Memory B cell (primary cell): Measurements from ENCODE around the gene IPPK.

Experiments used
- ATAC-seq: fragments of 150-1000 bp; cut with Tn5 transposase; 2 replicates; pipeline ENCODE4 v1.10.0; 2021; ENCODE audit warnings: low read depth, mild to moderate bottlenecking, moderate library complexity
- DNase-seq, 2 donors: peaks; one replicate each; pipeline ENCODE4 v3.0.0; 2022; ENCODE audit warnings: low spot score in 2 of 2
- H3K27ac Mint-ChIP-seq: one replicate; pipeline ENCODE4 v1.8.0; 2022; ENCODE audit warnings: mild to moderate bottlenecking, moderate library complexity, mixed read lengths
- H3K27me3 Mint-ChIP-seq: one replicate; pipeline ENCODE4 v1.8.0; 2022; ENCODE audit warnings: mixed read lengths
- H3K36me3 Mint-ChIP-seq: one replicate; pipeline ENCODE4 v1.8.0; 2022; ENCODE audit warnings: mild to moderate bottlenecking, mixed read lengths
- H3K4me1 Mint-ChIP-seq: one replicate; pipeline ENCODE4 v1.8.0; 2022; ENCODE audit warnings: mixed read lengths
- H3K4me3 Mint-ChIP-seq: one replicate; pipeline ENCODE4 v1.8.0; 2022; ENCODE audit warnings: mild to moderate bottlenecking, moderate library complexity, mixed read lengths
- H3K9me3 Mint-ChIP-seq: one replicate; pipeline ENCODE4 v1.8.0; 2022; ENCODE audit warnings: mixed read lengths

IPPK gene

GRCh38 chr9:92642041-92642451, 27.9 kb downstream of the IPPK start:
- DNase-seq = no peak
- no peak overlapping the region for H3K27ac Mint-ChIP-seq
- peaks cover 43% of the 10 kb centered on the region for H3K36me3 Mint-ChIP-seq
- H3K4me1 Mint-ChIP-seq = no peaks in the 10 kb centered on the region
- no peak for ATAC-seq
- H3K9me3 Mint-ChIP-seq = peaks cover 6% of the 10 kb centered on the region
- no peaks in the 10 kb centered on the region for H3K27me3 Mint-ChIP-seq
- no peak overlapping the region for H3K4me3 Mint-ChIP-seq

GRCh38 chr9:92641092-92641809, 28.7 kb downstream of the IPPK start:
- no peaks in the 10 kb centered on the region for H3K27me3 Mint-ChIP-seq
- H3K36me3 Mint-ChIP-seq = peaks cover 38% of the 10 kb centered on the region
- no peak overlapping the region for H3K4me3 Mint-ChIP-seq
- H3K9me3 Mint-ChIP-seq = peaks cover 5% of the 10 kb centered on the region
- no peak for ATAC-seq
- H3K27ac Mint-ChIP-seq = no peak overlapping the region
- H3K4me1 Mint-ChIP-seq = no peaks in the 10 kb centered on the region
- DNase-seq = no peak

GRCh38 chr9:92640398-92641091, 29.4 kb downstream of the IPPK start:
- Mint-ChIP-seq H3K27me3 (no peaks in the 10 kb centered on the region), H3K27ac (no peak overlapping the region), H3K4me1 (no peaks in the 10 kb centered on the region), H3K4me3 (no peak overlapping the region), H3K9me3 (peaks cover 2% of the 10 kb centered on the region), H3K36me3 (peaks cover 32% of the 10 kb centered on the region)
- DNase-seq = no peak
- no peak for ATAC-seq

- Mint-ChIP-seq H3K27ac (no peak overlapping the region), H3K4me3 (no peak overlapping the region), H3K27me3 (no peaks in the 10 kb centered on the region), H3K36me3 (peaks cover 26% of the 10 kb centered on the region), H3K4me1 (no peaks in the 10 kb centered on the region), H3K9me3 (no peaks in the 10 kb centered on the region)
- no peak for DNase-seq
- no peak for ATAC-seq
These were observed 30.1 kb downstream of the IPPK start for GRCh38 chr9:92639791-92640271.

GRCh38 chr9:92639124-92639523, 30.8 kb downstream of the IPPK start:
- DNase-seq (no peak), ATAC-seq (no peak)
- H3K27ac Mint-ChIP-seq = no peak overlapping the region
- H3K36me3 Mint-ChIP-seq = peaks cover 25% of the 10 kb centered on the region
- no peak overlapping the region for H3K4me3 Mint-ChIP-seq
- no peaks in the 10 kb centered on the region for H3K4me1 Mint-ChIP-seq
- H3K9me3 Mint-ChIP-seq = no peaks in the 10 kb centered on the region
- H3K27me3 Mint-ChIP-seq = no peaks in the 10 kb centered on the region

GRCh38 chr9:92638621-92639101, 31.3 kb downstream of the IPPK start:
- no peak for DNase-seq
- H3K4me3 Mint-ChIP-seq = no peak overlapping the region
- H3K9me3 Mint-ChIP-seq = no peaks in the 10 kb centered on the region
- ATAC-seq = no peak
- no peaks in the 10 kb centered on the region for H3K27me3 Mint-ChIP-seq
- H3K36me3 Mint-ChIP-seq = peaks cover 22% of the 10 kb centered on the region
- no peaks in the 10 kb centered on the region for H3K4me1 Mint-ChIP-seq
- H3K27ac Mint-ChIP-seq = no peak overlapping the region

GRCh38 chr9:92637886-92638620, 31.9 kb downstream of the IPPK start:
- Mint-ChIP-seq H3K27me3 (no peaks in the 10 kb centered on the region), H3K4me1 (no peaks in the 10 kb centered on the region), H3K27ac (no peak overlapping the region), H3K4me3 (no peak overlapping the region), H3K9me3 (no peaks in the 10 kb centered on the region), H3K36me3 (peaks cover 22% of the 10 kb centered on the region)
- DNase-seq = no peak
- no peak for ATAC-seq

- Mint-ChIP-seq H3K9me3 (no peaks in the 10 kb centered on the region), H3K4me1 (no peaks in the 10 kb centered on the region), H3K4me3 (no peak overlapping the region), H3K36me3 (peaks cover 25% of the 10 kb centered on the region), H3K27ac (no peak overlapping the region), H3K27me3 (no peaks in the 10 kb centered on the region)
- DNase-seq = no peak
- no peak for ATAC-seq
These were observed 32.6 kb downstream of the IPPK start for GRCh38 chr9:92637326-92637725.

GRCh38 chr9:92636627-92637026, 33.3 kb downstream of the IPPK start:
- Mint-ChIP-seq H3K9me3 (no peaks in the 10 kb centered on the region), H3K27me3 (no peaks in the 10 kb centered on the region), H3K4me1 (no peaks in the 10 kb centered on the region), H3K36me3 (peaks cover 26% of the 10 kb centered on the region), H3K4me3 (no peak overlapping the region), H3K27ac (no peak overlapping the region)
- ATAC-seq = no peak
- DNase-seq = no peak

GRCh38 chr9:92635760-92636159, 34.2 kb downstream of the IPPK start:
- Mint-ChIP-seq H3K4me1 (no peaks in the 10 kb centered on the region), H3K27ac (no peak overlapping the region), H3K36me3 (peaks cover 20% of the 10 kb centered on the region), H3K9me3 (no peaks in the 10 kb centered on the region), H3K4me3 (no peak overlapping the region), H3K27me3 (no peaks in the 10 kb centered on the region)
- ATAC-seq (no peak), DNase-seq (no peak)

- H3K9me3 Mint-ChIP-seq = no peaks in the 10 kb centered on the region
- H3K36me3 Mint-ChIP-seq = peaks cover 26% of the 10 kb centered on the region
- H3K4me1 Mint-ChIP-seq = no peaks in the 10 kb centered on the region
- no peak overlapping the region for H3K27ac Mint-ChIP-seq
- ATAC-seq = peak; percentile 85
- DNase-seq = peak; percentile 56 to 64
- H3K4me3 Mint-ChIP-seq = no peak overlapping the region
- H3K27me3 Mint-ChIP-seq = no peaks in the 10 kb centered on the region
These were observed 35.0 kb downstream of the IPPK start for GRCh38 chr9:92634712-92635605.

GRCh38 chr9:92633614-92634278, 36.2 kb downstream of the IPPK start:
- H3K36me3 Mint-ChIP-seq = peaks cover 34% of the 10 kb centered on the region
- no peaks in the 10 kb centered on the region for H3K4me1 Mint-ChIP-seq
- no peak for DNase-seq
- no peaks in the 10 kb centered on the region for H3K27me3 Mint-ChIP-seq
- no peak overlapping the region for H3K27ac Mint-ChIP-seq
- no peak overlapping the region for H3K4me3 Mint-ChIP-seq
- no peaks in the 10 kb centered on the region for H3K9me3 Mint-ChIP-seq
- no peak for ATAC-seq

GRCh38 chr9:92632641-92633040, 37.3 kb downstream of the IPPK start:
- Mint-ChIP-seq H3K27me3 (no peaks in the 10 kb centered on the region), H3K4me3 (no peak overlapping the region), H3K27ac (no peak overlapping the region), H3K9me3 (no peaks in the 10 kb centered on the region), H3K4me1 (no peaks in the 10 kb centered on the region), H3K36me3 (peaks cover 31% of the 10 kb centered on the region)
- ATAC-seq = no peak
- DNase-seq = no peak
